HK-2 (cell line): ENCODE measurements around the gene ENPP7.

Experiments used
- DNase-seq: peaks from one replicate; pipeline ENCODE4 v3.0.0-alpha.2; 2018; ENCODE audit not compliant: unreplicated experiment

ENPP7 gene

DNA sequence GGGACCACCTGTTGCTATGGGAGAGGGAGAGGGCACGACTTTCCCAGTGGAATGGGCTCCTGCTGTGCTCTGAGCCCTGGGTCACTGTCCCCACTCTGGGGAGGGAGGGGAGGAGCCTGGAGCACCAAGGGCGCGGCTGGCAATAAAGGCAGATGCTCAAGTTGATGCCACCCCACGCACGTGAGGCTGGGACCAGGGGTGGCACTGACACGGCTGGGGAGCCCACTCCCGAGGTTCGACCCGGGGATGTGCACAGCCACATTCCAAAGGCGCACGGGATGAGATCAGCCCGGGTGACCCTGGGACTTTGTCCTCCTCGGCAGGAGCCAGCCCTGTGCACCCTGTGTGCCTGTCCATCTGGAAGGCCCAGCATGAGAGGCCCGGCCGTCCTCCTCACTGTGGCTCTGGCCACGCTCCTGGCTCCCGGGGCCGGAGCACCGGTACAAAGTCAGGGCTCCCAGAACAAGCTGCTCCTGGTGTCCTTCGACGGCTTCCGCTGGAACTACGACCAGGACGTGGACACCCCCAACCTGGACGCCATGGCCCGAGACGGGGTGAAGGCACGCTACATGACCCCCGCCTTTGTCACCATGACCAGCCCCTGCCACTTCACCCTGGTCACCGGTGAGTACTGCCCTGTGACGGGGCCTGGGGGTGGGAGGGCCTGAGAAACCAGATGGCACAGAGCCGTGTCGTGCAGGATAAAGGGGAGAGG, at the start of gene ENPP7:
TSS of gene ENPP7 (plus strand) at position 175 of the 715 bp plus-strand sequence. CDS start at position 372, 197 bp downstream.
- no peak for DNase-seq

GRCh38 chr17:79681101-79681621, 49.6 kb upstream of the ENPP7 start:
- no peak for DNase-seq

- DNase-seq: no peak
These were observed 49.0 kb upstream of the ENPP7 start for GRCh38 chr17:79681628-79682261.

GRCh38 chr17:79683365-79683764, 47.4 kb upstream of the ENPP7 start:
- DNase-seq: no peak

DNA sequence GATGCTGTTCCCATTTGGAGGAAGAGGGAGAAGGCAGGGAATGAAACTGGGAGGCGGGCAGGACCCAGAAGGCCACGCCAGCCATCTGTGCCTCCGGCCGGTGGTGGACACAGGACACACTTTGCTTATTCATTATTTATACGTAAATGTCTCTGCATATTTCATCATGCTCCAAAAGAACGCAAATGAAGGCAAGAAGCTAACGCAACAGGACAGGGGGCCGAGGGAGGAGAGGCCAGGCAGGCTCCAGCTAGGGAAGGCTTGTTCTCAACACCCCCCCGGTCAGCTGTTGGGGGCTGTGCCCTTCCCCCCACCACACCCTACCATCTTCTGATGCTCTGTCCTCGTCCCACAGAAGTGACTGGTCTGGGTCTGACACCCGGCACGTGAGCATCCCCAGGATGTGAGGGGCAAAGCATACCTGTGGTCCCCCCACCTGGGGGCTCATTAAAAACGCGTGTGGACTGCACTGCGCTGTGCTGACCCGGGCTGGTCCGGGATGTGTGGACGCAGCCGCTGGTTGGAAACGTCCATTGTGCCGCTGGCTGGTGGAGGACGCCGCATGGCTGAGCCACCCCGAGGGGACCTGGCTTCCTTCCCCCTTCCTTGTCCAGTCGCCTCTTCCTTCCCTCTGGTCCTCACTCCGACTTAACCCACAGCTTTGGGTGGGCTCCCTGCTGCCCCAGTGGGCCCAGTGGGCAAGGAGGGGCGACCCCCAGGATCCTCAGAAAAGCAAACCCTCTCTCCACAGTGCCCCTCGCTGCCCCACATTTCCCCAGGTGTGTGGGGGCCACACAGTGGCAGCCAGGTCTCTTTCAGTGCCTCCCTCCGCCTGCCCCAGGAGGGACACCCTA, 46.4 kb upstream of the ENPP7 start:
- no peak for DNase-seq

GRCh38 chr17:79685121-79685520, 45.6 kb upstream of the ENPP7 start:
- no peak for DNase-seq

GRCh38 chr17:79686476-79686875, 44.3 kb upstream of the ENPP7 start:
- no peak for DNase-seq

GRCh38 chr17:79690466-79690865, 40.3 kb upstream of the ENPP7 start:
- no peak for DNase-seq

DNA sequence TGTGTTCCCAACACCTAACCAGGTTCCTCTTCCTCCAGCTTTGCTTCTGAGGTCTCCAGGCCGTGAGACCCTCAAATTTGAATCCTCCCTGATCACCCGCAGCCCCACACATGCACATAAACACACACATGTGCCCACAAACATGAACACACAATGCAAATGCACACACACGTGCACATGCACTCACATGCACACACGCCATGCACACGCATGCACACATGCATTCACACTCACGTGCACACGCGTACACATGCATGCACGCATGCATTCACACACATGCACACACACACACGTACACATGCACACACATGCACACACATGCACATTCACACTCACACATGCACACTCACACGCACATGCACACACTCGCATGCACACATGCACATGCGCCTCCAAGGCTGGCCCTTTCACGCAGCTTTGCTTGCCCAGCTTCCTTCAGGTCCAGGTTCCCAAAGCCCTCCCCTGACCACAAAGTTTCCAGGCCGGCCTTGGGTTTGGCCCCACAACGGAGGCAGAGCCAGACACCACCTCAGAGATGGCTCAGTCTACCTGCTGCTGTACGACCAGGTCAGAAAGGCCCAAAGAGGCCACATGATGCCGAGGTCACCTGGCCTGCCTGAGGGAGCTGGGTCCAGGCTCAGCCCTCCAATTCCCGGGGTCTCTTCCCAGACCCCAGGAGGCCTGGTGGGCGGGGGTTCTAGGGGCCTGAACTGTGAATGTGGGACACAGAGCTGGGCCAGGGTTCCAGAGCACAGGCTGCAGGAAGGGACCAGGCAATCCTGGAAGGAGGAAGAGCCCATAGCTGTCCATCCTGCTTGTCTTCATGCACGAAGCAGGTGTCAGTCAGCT, 39.5 kb upstream of the ENPP7 start:
- DNase-seq: no peak

GRCh38 chr17:79691931-79692330, 38.8 kb upstream of the ENPP7 start:
- no peak for DNase-seq

DNA sequence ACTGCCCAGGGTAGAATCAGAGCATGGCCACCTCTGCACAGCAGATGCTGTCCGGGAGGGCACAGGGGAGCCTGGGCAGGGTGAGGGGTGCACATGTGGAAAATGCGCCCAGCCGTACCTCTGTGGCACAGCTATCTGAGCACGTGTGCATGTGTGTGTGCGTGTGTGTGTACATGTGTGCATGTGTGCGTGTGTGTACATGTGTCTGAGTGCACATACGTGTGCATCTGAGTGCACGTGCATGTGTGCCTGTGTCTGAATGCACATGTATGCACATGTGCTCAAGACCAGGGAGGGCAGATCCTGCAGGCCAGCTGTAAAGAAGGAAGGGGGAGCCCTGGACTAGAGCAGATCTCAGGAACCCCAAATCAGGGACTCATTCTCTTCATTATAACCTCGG, 37.3 kb upstream of the ENPP7 start:
- no peak for DNase-seq

- no peak for DNase-seq
These were observed 35.4 kb upstream of the ENPP7 start for GRCh38 chr17:79695293-79695790.

- no peak for DNase-seq
These were observed 34.7 kb upstream of the ENPP7 start for GRCh38 chr17:79695797-79696609.

- DNase-seq: no peak
These were observed 34.1 kb upstream of the ENPP7 start for GRCh38 chr17:79696610-79696982.

DNA sequence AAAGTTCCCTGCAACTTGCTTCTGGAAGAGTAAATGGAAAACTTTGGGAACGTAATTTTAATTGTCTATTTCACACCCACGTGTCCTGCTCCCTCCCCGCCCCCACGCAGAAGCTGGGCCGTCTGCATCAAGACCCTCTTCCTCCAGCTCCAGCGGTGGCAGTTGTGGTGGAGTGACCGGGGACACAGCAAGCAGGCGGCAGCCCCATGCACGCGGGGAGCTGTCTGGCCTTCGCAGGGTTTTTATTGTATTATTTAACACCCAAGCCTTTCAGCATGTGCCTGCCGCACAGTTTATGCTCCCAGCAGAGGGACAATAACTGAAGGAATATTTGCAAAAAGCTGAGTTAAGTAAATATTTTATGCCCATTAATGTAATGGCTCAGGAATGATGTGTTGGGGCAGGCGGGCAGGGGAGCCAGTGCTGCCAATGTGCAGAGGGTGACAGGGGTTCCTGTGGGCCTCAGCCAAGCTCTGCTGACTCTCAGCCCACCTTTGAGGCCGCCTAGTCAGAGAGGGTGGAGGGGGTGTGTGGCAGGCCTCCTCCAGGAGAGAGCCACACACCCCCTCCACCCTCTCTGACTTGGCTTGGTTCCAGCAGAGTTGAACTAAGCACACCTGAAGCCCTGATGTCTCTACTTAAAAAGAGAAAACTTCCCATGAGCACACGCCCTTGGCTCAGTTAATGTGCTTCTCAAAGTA, 32.4 kb upstream of the ENPP7 start:
- no peak for DNase-seq

GRCh38 chr17:79699386-79700036, 31.2 kb upstream of the ENPP7 start:
- DNase-seq: no peak

DNA sequence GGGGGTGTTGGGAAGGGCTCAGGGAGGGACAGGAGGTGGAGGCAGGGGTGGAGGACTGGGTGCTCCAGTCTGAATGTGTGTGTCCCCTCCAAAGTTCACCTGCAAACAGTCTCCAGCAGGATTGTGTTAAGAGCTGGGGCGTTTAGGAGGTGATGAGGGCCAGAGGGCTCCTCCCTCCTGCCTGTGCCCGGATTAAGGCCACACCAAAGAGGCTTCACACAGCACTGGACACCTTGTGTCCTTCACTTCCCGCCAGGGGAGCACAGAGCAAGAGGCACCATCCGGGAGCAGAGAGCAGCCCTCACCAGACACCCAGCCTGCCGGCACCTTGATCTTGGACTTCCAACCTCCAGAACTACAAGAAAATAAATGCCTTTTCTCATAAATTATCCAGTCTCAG, 30.2 kb upstream of the ENPP7 start:
- DNase-seq: no peak

- no peak for DNase-seq
These were observed 28.7 kb upstream of the ENPP7 start for GRCh38 chr17:79702034-79702433.

DNA sequence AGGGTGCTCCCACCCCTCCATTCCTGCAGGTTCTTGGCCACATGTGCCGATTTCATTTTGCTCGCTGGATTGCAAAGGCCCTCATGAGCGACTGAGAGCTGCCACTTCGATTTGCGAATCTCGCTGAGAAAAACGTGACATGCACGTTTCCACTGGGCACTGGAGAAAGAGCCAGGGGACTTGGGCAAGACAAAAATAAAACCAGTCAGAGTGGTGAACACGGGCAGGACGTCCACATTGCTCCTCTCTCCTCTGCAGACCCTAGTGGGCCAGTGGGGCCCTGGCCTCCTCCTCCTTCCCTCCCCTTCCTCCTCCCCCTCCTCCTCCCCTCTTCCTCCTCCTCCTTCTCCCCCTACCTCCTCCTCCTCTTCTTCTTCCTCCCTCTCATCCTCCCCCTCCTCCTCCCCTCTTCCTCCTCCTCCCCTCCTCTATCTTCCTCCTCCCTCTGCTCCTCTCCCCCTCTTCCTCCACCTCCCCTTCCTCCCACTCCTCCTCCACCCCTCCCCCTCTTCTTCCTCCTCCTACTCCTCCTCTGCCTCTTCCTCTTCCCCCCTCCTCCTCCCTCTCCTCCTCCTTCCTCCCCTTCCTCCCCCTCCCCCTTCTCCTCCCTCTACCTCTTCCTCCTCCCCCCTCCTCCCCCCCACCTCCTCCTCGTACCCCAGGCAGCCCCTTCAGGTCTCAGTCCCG, 28.1 kb upstream of the ENPP7 start:
- no peak for DNase-seq
